Cerebellar nuclear complex (tissue), 1 donor: Measurements from ENCODE around the gene E2F1.

Source experiments
- DNase-seq, 2 experiments: peaks; one replicate each; lab custom pipeline; 2025; lab: John Stamatoyannopoulos, UW

Gene E2F1

DNA sequence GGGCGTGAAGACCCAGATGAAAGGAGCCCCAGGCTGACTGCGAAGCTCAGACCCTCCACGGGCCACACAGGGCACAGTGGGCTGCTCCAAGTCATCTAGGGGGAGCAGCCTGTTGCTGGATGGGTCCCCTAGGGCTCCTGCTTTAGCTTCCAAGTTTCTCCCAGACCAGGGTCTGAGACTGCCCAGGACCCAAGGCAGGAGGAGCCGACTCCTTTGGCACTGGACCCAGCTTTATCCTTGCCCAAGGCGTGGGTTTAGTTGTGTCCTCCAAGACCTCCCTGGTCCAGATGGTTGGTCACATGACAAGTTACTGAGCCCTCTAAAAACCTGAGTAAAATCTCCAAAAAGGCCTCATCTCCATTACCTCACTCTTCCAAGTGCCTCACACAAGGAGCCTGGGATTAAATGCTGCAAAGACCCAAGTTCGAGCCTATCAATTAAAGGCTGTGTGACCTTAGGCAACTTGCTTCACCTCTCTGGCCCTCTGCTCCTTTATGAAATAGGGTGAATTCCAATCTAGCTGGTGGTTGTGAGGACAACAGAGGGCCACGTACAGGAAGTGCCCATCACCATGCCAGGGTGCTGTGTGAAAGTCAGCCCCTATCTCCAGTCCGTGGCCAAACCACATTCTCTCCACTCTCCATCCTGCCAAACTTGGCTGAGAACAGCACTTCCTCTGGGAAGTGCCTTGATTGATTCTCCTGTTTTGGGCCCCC lies 14.5 kb downstream of the E2F1 start:
- no peak for DNase-seq

DNA sequence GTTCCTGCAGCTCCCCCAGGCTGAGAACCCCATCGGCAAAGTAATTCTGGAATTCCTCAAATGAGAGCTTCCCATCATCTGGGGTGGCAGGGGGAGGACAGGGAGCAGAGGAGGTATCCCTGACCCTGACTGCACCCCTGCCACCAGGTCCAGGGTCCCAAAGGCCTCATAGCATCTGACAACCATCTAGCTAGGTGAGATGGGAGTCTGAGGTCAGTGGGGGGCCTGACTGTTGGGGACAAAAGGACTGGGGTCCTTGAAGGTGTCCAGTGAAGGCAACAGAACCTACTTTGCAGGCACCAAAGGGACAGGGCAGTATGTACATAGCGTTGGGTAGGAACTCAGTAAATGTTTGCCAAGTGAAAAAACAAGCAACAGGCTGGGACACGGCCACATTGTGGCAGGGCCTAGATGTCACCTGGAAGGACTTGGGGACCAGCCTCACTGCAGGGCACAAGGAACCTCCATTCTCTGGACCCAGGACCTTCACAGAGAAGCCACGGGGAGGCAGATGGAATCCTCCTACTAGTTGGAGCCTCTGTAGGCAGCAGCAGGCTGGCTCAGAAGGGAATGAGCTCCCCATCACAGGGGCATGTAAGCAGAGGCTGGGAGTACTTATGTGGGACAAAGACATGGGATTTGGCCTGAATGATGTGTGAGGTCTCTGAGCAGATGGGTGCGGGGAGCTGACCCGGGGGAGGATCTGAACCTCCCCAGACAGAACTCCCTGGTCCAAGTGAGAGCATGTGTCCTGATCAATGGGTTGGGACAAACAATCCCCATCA lies 15.3 kb downstream of the E2F1 start:
- no peak for DNase-seq

DNA sequence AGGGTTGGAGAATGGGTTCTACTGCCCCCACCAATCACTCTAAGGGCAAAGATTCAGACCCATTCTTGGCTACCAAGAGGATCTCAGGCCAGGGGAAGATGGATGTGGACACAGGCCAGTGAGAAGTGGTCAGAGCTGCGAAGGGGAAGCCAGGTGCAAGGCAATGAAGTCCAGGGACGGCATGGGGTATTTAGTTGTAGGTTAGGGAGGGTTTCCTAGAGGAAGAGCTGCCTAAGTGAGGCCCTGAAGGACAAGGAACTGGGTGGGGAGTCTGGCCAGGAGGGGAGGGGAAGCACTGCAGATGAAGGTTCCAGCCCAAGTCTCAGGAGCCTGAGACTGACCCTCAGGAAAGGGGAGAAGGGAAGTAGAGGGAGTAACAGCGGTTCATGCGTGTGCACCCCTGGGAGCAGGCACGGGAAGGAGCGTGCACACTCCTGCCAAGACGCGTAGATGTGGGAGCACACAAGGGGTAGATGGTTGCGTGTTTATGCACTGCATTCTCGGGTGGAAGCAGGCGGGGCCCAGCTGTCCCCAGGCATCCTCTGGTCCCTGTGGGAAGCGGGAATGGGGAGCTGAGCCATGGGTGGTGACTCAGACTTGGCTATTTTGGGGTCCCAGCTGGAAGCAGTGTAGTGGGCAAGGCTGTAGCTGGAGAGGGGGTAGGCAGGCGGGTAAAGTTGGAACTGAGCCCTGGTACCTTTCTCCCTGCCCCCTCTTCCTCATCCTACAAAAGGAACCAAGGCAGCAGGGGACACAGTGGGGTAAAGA lies 16.1 kb downstream of the E2F1 start:
- DNase-seq, result no peak

DNA sequence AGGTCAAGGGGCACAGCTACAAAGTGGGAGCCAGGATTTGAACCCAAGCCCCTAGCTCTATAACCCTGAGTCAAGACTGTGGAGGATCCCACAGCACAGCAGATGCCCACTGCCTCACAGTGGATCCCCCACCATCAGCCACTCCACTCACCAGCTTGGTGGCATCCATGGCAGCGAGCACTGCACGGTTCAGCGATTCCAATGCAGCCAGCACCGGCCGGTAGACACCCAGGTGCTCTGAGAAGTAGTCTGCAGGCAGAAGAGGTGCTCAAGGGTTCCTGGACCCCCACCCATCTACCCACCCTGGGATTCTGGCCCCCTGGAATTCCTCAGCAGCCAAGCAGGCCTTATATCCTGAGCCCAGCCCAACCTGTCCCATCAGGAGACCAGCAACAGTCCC lies 17.0 kb downstream of the E2F1 start:
- no peak for DNase-seq

DNA sequence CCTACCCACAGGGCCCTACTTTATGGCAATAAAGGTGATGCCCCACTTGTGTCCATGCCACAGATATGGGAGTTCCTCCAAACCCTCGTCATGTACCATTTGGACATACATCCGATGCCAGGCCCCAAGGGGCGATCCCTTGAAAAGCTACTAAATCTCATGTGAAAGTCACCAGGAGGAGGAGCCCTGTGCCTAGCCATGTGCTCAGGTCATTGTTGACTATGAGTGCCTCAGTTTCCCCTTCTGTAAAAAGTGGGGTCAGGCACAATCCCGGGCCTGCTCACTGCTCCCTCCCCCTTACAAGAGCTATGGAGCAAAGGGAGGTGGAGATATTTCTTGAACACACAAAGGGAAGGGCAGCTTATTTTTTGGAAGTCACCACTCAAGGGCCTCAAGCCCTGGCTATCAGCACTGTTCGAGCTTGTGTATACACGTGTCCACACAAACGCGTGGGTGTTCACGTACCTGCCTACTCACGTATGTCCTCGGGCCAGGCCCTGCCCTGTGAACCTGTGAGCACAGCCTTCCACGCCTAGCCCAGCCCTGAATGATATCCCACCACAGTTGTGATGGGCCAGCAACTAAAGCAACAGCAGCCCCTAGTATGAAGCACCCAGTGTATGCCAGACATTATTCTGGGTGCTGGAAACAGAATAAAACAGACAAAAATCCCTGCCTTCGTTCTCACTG lies 17.6 kb downstream of the E2F1 start:
- no peak for DNase-seq

DNA sequence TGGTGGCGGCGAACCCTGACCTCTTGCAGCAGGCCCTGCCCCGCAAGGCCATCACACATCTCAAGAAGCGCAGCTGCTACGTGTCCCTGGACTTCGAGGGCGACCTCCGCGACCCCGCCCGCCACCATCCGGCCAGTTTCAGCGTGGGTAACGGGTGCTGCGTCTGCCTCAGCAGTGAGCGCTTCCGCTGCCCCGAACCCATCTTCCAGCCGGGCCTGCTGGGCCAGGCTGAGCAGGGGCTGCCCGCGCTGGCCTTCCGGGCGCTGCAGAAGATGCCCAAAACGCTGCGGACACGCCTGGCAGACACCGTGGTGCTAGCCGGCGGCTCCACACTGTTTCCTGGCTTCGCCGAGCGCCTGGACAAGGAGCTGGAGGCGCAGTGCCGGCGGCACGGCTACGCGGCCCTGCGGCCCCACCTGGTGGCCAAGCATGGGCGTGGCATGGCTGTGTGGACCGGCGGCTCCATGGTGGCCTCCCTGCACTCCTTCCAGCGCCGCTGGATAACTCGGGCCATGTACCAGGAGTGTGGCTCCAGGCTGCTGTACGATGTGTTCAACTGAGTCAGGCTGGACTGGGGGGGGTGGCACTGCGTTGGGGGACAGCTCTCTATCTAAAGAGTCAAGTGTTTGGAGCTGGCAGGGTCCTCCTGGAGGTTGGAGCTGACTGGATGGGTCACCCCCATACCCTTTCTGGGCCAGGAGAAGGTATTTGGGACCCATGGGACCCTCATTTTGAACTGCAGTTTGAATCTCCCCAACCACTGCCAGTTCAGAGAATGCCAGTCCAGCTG lies 18.3 kb downstream of the E2F1 start:
- peak in 1 of 2 experiments; percentile 30 for DNase-seq

DNA sequence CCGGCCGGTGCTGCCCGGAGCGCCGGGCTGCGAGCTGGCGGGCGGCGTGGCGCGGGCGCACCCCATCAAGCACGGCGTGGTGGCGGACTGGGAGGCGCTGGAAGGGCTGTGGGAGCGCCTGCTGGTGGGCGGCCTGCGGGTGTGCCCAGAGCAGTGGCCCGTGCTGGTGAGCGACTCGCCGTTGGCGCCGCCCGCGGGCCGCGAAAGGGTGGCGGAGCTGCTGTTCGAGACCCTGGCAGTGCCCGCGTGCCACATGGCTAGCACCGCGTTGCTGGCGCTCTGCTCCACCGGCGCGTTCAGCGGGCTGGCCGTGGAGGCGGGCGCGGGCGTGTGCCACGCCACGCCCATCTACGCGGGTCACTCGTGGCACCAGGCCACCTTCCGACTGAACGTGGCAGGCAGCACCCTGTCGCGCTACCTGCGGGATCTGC lies 18.9 kb downstream of the E2F1 start:
- no peak for DNase-seq

DNA sequence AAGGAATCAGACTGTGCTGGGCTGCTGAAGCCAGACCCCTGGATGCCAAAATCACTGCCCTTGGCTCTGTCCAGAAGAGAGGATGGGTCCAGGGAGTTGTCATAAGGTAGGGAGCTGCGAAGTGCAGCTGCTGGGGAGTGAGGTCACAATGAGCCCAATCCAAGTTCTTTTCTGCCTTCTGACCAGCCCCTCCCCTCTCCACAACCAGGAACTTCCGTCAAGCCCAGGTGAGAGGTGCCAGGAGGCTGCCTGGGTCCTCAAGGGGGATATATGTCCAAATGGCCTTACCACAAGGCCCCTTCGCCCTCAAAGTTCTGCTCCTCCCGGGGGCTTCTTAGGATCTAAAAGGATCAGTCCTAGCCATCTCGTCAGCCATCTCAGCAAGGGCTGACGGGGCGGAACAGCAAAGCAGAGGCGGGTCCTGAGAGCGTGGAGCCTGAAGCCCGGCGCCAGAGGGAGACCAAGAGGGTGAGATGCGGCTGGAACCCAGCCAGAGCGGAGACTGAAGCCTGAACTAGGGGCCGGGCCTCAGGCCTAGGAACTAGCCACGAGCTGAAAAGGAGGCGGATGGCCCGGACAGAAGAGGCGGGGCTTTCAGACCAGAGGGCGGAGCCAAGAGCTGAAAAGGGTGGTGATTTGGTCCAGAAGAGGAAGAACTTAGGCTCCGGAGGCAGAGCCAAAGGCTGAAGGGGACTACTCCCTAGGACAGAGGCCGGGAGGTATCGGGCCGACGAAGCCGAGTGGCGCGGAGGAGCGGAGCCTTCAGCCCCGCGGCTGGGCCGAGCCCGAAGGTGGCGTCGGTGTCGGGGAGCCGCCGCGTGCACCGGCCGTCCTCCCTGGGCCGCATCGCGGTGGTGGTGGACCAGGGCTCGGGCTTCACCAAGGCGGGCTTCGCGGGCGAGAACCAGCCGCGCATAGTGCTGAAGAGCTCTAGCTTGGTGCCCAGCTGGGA lies 19.6 kb downstream of the E2F1 start, which contains the start of gene ACTL10:
TSS of gene ACTL10 (plus strand) at position 651 of the 952 bp plus-strand sequence. CDS start 555 bp downstream, outside the sequence.
- peak in 1 of 2 experiments; percentile 13 for DNase-seq

DNA sequence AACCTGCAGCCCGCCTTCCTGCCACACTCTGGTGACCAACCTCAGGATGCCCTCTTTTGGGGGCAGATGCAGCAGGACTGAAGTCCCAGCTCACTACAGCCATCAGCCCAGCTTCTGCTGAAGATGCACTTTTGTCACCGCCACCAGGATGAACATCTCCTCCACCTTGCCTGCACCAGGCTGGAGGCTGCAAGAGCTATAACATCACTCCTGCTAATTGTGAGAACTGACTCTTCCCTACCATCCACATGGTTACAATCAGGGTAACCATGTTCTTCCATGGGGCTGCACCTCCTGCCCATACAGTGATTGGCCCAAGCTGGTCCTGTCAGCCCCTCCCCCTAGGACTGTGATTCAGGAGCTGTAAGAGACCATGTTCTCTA lies 21.4 kb downstream of the E2F1 start:
- DNase-seq, result no peak

DNA sequence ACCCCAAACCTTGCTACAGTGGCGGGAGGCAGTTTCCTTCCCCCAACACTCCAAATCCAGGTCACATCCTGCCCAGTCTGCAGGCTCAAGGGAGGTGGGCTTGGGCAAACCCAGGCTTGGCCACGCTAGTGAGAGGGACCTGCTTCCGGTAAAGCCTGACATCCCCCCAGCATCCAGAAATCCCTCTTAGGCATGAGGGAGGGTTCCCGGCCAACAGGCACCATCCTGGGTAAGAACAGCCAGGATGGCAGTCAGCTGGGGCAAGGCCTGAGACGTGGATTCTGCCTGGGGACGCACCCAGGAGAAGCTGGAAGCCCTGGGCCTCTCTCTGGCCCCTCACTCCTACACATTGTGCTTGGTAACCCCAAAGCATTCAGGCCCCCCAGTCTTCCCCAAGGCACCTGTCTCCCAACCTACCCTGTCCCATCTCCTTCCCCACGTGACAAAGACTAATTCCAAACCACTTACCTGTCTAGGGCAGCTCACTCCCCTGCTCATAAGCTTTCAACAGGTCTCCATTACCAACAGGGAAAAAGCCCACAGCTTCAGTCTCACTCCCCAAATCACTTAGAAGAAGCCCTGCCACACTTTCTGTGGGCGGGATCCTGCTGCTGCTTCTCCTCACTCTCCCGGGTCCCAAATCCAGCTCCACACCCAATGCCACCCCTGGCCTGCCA lies 22.0 kb downstream of the E2F1 start:
- DNase-seq, result no peak

DNA sequence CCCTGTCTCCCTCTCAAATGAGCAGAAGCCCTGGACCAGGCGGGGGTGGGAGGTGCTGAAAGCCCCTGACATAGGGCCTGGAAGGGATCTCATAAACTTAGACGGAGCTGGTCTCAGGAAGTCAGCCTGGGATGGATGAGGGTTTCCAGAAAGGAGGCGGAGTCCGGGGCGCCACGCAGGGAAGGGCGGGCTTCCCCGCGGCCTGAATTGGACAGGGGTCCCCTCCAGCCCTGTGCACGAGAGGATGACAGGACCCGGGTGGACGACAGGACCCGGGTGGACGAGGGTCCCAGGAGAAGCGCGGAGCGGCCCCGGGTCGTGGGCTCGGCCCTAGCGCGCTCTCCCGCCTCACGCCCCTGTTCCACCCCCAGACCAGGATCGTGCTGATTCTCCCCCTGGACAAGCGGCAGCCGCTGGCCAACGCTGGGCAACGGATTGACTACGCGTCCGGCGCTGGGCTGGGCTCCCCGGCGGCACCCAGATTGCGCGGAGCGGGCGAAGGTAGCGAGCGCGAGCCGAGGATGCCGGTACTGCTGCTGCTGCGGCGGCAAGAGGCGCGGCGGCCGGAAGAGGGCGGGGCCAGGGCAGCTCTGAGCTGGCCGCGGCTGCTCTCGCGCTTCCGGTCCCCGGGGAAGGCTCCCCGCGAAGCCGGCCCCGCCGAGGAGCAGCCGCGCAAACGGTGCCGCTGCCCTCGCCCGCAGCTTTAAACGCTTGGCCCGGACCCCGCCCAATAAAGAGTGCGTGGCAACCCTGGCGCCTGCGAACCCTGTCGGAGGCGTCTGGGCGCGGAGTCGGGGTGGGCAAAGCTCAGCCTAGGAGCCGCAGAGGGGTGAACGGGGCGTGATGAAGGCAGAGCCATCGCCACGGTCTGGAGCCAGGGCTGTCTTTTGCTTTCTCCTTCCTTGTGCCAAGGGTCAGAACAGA lies 22.8 kb downstream of the E2F1 start:
- no peak for DNase-seq

DNA sequence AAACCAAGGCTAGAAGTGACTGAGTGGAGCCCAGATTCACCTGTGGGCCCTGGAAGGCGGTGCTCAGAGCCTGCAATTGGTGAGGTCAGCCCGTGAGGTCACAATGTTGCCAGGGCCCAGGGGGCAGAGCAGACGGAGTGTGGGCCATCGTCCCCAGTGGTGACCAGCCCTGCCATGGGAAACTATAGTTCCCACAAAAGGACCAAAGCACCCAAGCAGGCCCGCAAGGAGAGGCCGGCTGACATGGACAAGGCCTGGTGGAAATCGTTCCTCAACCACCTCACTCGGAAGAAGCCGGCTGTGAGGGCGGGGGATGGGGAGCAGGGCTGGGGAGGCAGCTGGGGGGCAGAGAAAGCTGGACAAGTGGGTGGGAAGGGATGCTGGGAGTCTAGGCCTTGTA lies 24.0 kb downstream of the E2F1 start, which contains the start of gene C20orf144:
TSS of gene C20orf144 (plus strand) at position 156 of the 400 bp plus-strand sequence. CDS start at position 175, 19 bp downstream.
- DNase-seq, result no peak

DNA sequence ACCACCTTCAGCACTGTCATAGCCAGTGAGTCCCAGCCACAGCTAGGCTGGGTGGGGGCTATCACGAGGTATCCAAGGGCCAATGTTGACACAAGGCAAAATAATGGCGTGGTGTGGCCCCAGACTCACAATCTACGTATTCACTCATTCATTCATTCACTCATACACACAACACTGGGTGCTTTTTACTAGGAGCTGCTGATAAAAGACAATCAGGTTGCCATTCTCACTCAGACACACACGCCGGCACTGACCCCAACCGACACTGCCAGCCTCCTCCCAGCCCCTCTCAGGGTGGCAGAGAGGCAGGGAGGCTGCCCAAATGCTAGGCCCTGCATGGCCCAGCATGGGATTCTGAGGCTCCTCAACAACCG lies 25.5 kb downstream of the E2F1 start:
- no peak for DNase-seq

DNA sequence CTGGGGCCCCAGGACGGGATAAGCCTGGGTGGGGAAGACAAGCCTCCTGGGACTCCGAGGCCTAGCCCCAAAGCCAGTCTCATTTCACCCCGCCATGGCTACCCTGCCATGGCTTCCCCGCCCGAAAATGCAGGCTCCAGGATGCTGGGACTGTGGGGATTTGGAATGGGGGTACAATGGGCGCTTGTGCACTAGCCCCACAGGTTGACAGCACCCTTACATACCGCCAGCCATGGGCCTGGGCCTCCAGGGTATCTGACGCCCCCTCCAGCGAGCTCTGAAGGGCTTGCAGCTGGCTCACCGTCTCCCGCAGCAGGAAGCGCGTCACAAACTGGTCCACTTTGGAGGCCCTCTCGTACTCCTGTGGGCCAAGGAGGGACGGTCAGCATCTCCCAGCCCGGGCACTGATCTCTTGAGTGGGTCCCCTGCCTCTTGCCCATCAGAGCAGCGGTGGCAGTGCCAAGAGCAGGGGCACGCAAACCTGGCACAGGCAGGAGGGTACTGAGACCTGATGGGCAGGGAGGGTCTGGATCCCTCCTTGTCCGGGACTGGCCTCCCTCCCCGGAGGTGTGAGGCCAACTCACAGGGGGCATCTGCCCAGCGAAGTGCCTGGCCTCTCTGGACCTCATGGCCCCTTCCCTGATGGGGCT lies 26.0 kb downstream of the E2F1 start:
- no peak for DNase-seq

DNA sequence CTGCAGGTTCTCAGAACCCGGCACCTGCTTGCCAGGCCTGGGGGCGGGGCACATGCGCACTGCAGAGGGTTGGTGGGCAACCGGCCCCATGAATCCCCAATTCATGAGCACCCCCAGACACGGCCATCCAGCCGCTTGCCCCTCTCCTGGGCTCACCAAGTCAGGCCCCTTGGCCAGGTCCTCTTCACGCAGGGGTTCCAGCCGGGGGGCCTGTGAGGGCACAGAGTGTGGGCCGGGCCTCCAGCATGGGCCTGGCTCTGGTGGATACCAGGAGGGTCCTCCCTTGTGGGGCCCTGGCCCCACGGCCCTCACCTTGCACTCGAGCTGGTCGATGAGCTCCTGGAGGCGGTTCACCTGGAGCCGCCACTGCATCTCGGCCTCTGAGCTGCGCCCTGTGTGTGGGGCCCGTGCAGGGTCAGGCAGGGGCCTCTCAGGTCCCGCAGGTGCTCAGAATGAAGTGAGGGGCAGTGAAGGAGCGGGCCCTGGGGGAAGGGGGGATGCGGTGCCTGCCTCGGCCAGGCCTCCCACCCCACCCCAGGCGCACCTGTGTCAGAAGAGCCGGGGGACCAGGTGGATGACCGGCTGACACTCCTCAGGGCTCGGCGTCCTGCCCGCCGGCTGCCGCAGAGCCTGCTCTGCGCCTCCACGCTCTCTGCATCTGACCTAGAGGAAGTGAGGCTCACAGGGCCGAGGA lies 26.7 kb downstream of the E2F1 start:
- no peak for DNase-seq

DNA sequence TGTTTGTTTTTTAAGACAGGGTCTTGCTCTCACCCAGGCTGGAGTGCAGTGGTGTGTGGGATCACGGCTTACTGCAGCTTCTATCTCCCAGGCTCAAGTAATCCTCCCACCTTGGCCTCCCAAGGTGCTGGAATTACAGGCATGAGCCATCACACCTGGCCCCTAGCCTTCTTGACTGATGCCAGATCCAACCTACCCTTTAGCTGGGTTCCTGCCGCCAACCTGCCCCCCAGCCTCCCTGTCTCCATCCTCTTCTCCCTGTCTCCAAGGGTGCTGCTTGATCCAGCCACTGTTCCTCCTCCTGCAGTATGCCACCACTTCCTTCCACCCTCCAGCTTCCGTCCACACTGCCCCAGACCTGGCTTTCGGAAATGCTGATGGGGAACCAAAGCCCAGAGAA lies 27.3 kb downstream of the E2F1 start:
- DNase-seq, result no peak

DNA sequence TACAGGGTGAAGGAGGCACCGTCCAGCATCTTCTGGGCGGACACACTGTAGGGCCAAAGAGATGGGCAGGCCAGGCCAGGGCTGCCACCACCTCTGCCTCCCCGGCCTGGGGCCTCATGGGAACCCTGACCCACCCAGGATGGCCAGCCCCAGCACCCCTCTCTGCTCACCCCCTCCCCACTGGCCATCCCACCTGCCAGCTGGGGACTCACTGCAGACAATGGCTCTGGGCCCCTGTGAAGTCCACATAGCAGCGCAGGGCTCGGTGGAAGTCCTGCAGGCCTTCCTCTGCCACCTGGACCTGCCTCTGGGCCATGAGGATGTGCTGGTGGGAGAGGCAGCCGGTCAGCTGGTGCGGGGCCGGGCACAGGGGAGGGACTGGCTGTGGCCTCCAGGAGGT lies 27.7 kb downstream of the E2F1 start:
- DNase-seq, result no peak
